Activated B cell treated with CpG ODN at 0.5 μM for 24 hours (primary cell): ENCODE data around the gene NR1H2. TPM values are rescaled to one million over a fixed set of nuclear protein-coding genes. Genes with fewer than 3 reads are reported as not detected.

Source experiments
- ATAC-seq: fragments of 200-7000 bp; cut with Tn5 transposase; one replicate; pipeline ENCODE4 v1.10.0; 2021; ENCODE audit warnings: low read depth, mild to moderate bottlenecking, moderate library complexity
- CTCF ChIA-PET: fragments of 350-600 bp; sonication (Branson Sonifier 250); formaldehyde crosslinking; loops from one replicate; lab custom pipeline; 2021; ENCODE audit warnings: antibody characterized with exemption; lab: Charles Lee
- POLR2A ChIA-PET: fragments of 350-600 bp; sonication (Branson Sonifier 250); formaldehyde crosslinking; loops from one replicate; lab custom pipeline; 2021; ENCODE audit warnings: antibody characterized with exemption; lab: Charles Lee
- DNase-seq: peaks from one replicate; pipeline ENCODE4 v3.0.0; 2022
- H3K27ac Mint-ChIP-seq: one replicate; pipeline ENCODE4 v1.8.0; 2020; ENCODE audit warnings: mixed read lengths
- H3K27me3 Mint-ChIP-seq: one replicate; pipeline ENCODE4 v1.8.0; 2021; ENCODE audit warnings: mixed read lengths
- H3K36me3 Mint-ChIP-seq: one replicate; pipeline ENCODE4 v1.8.0; 2021; ENCODE audit warnings: low read depth, mixed read lengths
- H3K4me1 Mint-ChIP-seq: one replicate; pipeline ENCODE4 v1.8.0; 2021; ENCODE audit warnings: mixed read lengths
- H3K4me3 Mint-ChIP-seq: one replicate; pipeline ENCODE4 v1.8.0; 2020; ENCODE audit warnings: mild to moderate bottlenecking, mixed read lengths
- H3K9me3 Mint-ChIP-seq: one replicate; pipeline ENCODE4 v1.8.0; 2020; ENCODE audit warnings: mixed read lengths
- intact Hi-C: fragments of 100-400 bp; cut with micrococcal nuclease; formaldehyde crosslinking; loops from one replicate; pipeline ENCODE4 v1.15.1; 2024
- total RNA-seq: library from RNA; stranded (reverse); gene quantifications from 2 replicates; pipeline ENCODE4 v1.2.3, GENCODE V29; 2022
- TF ChIP-seq, protein P1 (sequence below): fragments of 200-600 bp; IDR thresholded peaks from one replicate; pipeline ENCODE4 v1.8.0; 2022; ENCODE audit warnings: antibody characterized with exemption, mild to moderate bottlenecking

NR1H2 gene
- total RNA-seq, 1 donor from 2014 or later: 79.5 TPM

DNA sequence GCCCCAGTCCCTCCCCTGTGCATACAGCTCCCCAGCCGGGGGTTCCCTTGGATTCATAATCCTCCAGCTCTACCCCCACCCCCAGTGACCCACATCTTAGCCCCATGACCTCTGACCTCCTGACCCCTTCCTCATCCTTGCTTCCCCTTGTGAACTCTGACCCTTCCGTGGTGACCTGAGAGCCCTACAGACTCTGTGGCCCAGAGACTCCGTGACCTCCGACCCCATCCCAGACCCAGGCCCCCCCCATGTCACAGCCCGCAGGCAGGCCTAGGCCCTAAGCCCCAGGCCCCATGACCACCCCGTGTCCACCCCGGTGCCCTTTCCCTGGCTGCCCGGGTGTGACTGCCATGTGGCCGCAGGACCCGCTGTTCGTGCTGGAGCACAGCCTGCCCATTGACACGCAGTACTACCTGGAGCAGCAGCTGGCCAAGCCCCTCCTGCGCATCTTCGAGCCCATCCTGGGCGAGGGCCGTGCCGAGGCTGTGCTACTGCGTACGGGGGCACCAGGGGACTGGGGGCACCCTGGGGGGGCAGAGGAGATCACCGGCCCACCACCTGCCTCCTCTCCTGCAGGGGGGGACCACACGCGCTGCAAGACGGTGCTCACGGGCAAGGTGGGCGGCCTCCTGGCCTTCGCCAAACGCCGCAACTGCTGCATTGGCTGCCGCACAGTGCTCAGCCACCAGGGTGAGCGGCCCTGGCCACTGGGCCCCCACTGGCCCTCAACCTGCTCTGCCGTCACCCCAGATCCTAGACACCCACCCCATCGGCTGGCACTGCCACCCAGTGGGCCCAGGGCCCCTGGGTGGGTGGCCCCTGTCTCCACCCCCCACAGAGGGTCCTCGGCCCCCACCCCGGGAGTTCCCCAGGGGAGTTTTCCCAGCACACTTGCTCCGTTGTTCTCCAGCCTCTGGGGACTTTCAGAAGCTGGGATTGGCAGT lies 40.0 kb downstream of the NR1H2 start:
- CTCF ChIA-PET: interaction anchor here (0.7 to 1.4 kb wide), 6 partner anchors 44 to 269 kb away, joined by 3 to 16 read pairs (median 6); partner anchors contain the start of gene NAPSA
- intact Hi-C loops: no loop called here
- H3K4me3 Mint-ChIP-seq: peak overlapping the region; percentile 65

DNA sequence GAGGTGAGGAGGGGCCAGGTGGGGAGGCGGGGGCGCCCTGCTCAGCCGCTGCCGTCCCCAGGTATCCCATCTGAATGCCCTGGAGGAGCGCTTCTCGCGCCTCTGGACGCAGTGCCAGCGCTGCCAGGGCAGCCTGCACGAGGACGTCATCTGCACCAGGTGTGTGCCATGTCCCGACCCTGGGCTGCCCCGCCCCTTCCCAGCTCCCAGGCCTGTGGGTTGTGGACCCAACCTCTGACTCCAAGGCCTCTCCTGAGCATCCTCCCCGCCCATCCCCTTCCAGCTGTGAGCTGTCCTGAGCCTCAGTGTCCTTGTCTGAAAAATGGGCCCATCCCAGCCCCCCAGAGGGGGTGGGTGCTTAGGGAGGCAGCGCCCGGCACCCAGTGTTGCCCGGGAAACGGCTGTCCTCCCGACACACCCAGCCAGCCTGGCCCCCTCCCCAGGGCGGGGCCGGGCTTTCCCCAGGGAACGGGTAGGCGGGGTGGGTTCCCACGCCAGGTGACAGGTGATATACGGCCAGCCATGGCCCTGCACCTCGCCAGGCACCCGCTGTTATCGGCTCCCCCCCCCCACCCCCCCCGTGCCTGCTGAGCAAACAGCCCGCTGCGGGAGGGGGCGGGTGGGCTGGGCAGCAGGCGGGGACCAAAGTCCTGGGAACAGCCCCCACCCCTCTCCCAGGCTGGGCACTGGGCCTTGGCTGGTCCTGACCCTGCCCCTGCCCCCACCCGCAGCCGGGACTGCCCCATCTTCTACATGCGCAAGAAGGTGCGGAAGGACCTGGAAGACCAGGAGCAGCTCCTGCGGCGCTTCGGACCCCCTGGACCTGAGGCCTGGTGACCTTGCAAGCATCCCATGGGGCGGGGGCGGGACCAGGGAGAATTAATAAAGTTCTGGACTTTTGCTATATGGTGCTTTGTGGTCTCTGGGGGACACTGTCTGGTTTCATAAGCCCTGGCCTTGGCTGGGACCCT lies 41.1 kb downstream of the NR1H2 start:
- peak; percentile 61 for DNase-seq
- H3K27me3 Mint-ChIP-seq: no peaks in the 10 kb centered on the region
- H3K4me3 Mint-ChIP-seq: peak overlapping the region; percentile 95
- no peaks in the 10 kb centered on the region for H3K9me3 Mint-ChIP-seq
- POLR2A ChIA-PET: interaction anchor here (0.6 to 8.4 kb wide), 14 partner anchors 12 to 388 kb away, joined by 3 to 282 read pairs (median 16); partner anchors contain the start of genes JOSD2, MYBPC2, NR1H2 and POLD1
- CTCF ChIA-PET: interaction anchor here (1.1 kb wide), 1 partner anchor 43 kb away, joined by 4 read pairs; no protein-coding TSS in a partner anchor
- intact Hi-C loops: loop anchor here (1.0 kb wide), 1 partner anchor 14 kb away; no protein-coding TSS in a partner anchor
- H3K27ac Mint-ChIP-seq: peak overlapping the region; percentile 97
- H3K36me3 Mint-ChIP-seq: peaks cover 36% of the 10 kb centered on the region
- no peak for ATAC-seq
- H3K4me1 Mint-ChIP-seq: peaks cover 62% of the 10 kb centered on the region
- TF ChIP-seq, protein P1, sequence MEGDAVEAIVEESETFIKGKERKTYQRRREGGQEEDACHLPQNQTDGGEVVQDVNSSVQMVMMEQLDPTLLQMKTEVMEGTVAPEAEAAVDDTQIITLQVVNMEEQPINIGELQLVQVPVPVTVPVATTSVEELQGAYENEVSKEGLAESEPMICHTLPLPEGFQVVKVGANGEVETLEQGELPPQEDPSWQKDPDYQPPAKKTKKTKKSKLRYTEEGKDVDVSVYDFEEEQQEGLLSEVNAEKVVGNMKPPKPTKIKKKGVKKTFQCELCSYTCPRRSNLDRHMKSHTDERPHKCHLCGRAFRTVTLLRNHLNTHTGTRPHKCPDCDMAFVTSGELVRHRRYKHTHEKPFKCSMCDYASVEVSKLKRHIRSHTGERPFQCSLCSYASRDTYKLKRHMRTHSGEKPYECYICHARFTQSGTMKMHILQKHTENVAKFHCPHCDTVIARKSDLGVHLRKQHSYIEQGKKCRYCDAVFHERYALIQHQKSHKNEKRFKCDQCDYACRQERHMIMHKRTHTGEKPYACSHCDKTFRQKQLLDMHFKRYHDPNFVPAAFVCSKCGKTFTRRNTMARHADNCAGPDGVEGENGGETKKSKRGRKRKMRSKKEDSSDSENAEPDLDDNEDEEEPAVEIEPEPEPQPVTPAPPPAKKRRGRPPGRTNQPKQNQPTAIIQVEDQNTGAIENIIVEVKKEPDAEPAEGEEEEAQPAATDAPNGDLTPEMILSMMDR: no peak

More for the DNA sequence above, 40.0 kb downstream of the NR1H2 start:
- Mint-ChIP-seq H3K27ac (peak overlapping the region; percentile 95), H3K9me3 (no peaks in the 10 kb centered on the region), H3K36me3 (peaks cover 26% of the 10 kb centered on the region), H3K4me1 (peaks cover 51% of the 10 kb centered on the region), H3K27me3 (no peaks in the 10 kb centered on the region)
- ATAC-seq (no peak), DNase-seq (peak; percentile 46)
- POLR2A ChIA-PET: interaction anchor here (0.7 to 8.4 kb wide), 19 partner anchors 13 to 95 kb away, joined by 3 to 282 read pairs (median 10); partner anchors contain the start of genes JOSD2, KCNC3, MYBPC2 and NR1H2
- TF ChIP-seq, protein P1: no peak

DNA sequence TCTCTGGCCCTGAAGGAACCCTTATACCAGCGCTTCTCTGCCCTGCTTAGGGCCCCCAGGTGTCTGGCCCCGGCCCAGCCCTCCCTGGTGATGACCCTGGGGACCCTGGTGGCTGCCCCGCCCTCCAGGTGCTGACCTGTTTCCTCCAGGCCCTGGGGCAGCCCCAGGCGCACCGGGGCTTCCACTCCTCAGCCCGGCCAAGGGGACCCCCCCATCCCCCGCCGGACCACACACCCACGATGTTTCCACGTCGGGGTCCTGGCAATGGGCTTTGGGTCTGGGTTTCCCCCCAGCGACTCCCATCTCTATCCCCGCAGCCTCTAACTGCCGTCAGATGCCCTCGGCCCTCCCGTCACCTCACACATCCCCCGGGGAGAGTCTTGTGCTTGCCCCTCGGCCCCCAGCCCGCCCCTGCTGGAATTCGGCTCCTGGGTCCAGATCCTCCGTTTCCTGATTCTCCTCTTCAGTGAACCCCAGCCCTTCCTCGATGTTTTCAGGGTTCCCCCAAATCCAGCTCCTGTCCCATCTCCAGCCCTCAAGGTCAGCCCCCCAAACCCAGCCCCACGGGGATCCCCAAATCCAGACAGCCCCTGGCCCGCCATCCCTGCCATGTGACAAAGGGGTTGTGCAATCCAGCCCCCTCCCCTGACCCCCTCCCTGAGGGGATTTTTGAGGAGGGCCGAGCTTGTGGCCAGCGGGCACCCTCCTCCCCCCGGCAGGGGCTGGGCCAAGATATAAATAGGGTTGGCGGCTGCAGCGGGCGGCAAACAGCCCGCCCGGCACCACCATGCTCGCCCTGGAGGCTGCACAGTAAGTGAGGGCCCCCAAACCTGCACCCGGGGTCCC lies 42.1 kb downstream of the NR1H2 start, which contains the start of gene SPIB:
Gene SPIB (plus strand): TSS at position 763 of the 846 bp plus-strand sequence. CDS start 25 bp downstream, at position 788.
- H3K4me3 Mint-ChIP-seq: peak within 1 kb of the TSS; percentile 95
- CTCF ChIA-PET: interaction anchor here (0.8 to 1.1 kb wide), 2 partner anchors 42 to 61 kb away, joined by 4 read pairs; no protein-coding TSS in a partner anchor

More for the DNA sequence above, 42.1 kb downstream of the NR1H2 start, which contains the start of gene SPIB:
- Mint-ChIP-seq H3K4me1 (peaks cover 71% of the 10 kb centered on the region), H3K36me3 (peaks cover 45% of the 10 kb centered on the region), H3K27me3 (no peaks in the 10 kb centered on the region), H3K27ac (peak within 1 kb of the TSS; percentile 97), H3K9me3 (no peaks in the 10 kb centered on the region)
- POLR2A ChIA-PET: interaction anchor here (0.5 to 8.4 kb wide), 20 partner anchors 11 to 530 kb away, joined by 3 to 282 read pairs (median 8); partner anchors contain the start of genes JOSD2, KCNC3, MYBPC2 and NR1H2
- intact Hi-C loops: loop anchor here (1.0 kb wide), 1 partner anchor 13 kb away; no protein-coding TSS in a partner anchor
- TF ChIP-seq, protein P1: no peak
- ATAC-seq (peak; percentile 40), DNase-seq (peak; percentile 77)
